Stimulated activated CD8-positive, alpha-beta memory T cell treated with anti-CD3 and anti-CD28 coated beads, Interleukin-15, amount 100 ng/mL, for 4 hours (primary cell): ENCODE data around the gene FGD3.
A peak's percentile ranks its signal among the peaks of the same experiment; 100 is the strongest.

Experiments used
- DNase-seq, 2 donors: peaks; one replicate each; pipeline ENCODE4 v3.0.0-alpha.2; 2020; ENCODE audit warnings: low read depth in 2 of 2

Gene FGD3

DNA sequence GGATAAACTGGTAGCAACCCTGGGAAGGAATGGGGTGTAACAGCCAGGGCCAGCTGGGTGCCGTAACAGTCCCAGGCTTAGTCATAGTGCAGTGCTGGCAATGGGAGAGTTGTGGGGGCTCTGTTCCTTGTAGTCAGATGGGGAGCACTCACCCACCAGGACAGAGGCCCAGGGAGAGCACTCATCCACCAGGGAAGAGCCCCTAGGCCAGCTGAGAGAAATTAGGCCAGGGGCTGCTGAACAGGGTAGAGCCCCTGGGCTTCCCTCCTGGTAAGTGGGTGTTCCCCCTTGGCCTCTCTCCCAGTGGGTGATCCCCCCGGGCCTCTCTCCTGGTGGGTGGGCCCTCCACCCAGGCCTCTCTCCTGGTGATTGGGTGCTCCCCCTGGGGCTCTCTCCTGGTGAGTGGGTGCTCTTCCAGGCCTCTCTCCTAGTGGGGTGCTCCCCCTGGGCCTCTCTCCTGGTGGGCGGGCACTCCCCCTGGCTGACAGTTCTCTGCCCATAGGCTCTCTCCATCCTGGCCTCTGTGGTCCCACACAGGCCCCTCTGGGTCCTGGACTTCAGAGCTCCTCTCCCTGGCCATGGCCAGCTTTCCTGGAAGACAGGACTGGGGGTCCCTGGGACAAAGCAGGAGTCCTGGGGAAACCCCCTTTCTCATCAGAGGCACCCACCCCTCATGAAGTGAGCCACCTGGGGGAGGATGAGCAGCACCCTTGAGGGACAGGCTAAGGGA is 13.4 kb downstream of the FGD3 start:
- DNase-seq: no peak

DNA sequence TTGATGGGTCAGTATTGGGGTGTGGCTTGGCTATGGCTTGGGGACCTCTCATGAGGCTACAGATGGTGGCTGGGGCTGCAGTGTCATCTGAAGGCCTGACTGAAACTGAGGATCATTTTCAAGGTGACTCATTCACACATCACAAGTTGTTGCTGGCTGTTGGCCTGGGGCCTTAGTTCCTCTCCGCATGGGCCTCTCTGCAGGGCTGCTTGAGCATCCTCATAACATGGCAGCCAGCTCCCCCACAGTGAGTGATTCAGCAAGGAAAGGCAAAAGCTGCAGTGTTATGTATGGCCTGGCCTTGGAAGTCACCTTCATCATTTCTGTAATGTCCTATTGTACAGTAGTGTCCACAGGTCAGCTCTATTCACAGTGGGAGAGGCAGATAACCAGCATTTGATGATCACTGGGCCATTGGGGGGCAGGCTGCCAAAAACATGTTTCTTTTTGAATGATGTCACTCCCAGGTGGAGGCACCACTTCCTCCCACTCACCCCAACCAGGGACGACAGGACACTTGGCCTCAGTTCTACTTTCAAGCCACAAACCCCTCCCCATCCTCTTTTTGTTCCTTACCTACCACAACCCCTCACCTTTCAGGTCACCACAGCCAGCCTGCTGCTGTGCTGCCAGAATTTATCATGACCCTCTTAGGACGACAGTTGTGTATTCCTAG is 14.4 kb downstream of the FGD3 start:
- DNase-seq: no peak

DNA sequence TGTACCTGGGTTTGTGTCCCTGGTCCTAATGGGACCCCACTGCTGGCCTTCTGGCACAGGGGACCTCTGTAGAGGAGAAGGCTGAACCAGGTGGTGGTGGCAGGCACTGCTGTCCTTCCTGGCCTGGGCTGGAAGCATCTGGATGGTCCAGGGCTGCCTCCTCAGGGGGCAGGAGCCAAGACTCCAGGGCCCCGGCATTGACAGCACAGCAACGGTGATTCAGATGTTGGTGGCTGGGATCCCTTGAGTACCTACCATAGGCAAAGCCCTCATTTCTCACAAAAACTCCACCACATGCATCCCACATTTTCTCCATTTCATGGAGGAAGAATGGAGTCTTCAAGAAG is 15.0 kb downstream of the FGD3 start:
- no peak for DNase-seq

DNA sequence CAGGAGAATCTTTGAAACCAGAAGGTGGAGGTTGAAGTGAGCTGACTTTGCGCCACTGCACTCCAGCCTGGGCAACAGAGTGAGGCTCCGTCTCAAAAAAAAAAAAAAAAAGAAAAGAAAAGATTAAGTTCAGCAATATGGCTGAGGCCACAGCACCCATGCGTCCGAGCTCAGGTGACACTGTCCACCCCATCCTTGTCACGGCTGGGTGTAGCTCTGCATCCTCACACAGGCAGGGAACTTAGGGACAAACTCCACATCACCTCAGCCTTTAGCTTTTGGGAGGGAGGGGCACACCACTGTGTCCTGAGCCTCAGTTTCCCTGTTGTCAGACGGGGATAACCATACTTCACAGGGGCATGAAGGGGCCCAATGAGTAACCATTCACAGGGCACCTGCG is 15.5 kb downstream of the FGD3 start:
- DNase-seq: no peak

DNA sequence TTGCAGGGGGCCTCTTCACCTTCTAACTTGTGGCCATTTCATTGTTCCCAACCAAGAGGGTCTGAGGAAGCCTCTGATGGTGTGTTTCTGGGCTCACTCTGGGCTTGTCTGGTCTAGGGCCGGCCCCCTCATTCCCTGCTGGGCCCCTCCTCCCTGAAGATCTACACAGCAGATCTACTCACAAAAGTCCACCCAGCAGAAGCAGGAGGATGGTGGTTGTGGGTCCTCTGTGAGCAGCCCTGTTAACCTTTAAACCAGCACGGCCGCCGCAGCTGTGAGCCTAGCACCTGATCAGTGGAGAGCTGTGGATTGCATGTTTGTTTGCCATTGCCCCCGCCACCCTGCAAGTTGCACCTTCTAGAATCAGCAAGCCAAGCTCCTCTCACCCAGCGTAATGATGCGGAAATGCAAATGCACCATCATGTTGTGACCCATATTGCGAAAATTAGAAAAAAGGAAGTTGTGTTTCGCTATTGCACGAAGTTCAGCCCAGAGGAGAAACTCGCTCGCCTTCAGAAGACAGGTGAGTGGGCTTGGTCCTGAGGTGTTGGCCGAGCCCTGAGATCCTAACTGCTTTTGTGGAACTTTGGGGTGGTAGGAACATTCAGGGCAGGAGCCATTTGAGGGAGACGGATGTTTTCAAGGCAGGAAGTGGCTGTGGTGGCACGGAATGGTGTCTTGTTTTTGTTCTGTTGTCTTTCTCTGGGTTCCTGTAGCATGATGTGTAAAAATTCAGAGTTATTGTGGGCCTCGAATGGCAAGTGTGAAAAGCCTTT is 16.7 kb downstream of the FGD3 start:
- peak; percentile 46 to 48 for DNase-seq

DNA sequence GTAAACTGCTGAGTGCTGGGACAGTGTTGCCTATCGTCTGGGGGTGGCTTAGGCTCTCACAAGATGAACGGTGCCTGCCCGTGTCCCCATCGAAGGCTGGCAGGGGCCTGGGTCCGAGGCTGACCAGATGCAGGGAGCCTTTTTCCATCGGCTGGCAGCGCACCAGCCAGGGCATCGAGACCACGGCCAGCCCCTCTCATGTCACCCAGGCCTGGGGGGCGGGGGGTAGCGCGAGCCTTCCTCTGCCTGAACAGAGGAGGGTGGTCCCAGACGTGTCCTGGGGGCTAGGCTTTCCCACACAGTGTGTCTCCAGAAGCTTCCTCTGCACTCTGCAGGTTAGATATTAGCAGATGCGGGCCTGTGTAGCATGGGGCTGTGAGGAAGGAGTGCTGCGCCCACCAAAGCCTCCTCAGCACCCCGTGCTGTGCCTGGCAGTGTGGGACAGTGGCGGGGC is 17.3 kb downstream of the FGD3 start:
- DNase-seq: no peak

DNA sequence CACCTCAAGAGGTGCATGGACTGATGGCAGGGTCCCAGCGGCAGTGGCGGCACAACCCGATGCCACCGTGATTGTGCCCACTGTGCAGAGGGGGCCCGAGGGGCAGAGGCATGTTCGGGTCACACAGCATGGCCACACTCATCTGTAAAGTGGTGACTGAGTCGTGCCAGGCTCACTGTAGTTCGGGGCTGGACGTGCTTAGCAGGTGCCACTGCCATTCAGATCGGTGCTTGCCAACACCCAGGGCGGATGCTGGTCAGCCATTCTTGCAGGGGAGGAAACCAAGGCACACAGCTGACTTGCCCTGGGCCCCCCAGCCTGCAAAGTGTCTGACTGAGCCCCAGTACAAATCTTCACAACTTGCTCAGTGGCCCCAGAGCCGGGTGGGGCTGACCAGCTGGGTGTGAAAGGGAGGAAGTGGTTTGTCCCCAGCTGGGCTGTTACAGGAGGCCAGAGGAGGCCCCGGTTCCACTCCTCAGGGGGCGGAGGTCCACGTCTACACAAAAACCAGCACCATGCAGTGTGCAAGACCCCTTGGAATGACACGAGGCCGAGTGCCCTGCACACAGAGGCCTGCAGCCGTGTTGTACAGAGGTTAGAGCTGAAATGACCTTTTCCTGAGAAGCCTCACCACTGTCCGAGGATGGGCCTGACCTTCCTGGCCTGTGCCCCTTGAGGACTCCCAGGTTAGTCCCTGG is 17.9 kb downstream of the FGD3 start:
- DNase-seq: peak in 1 of 2 donors; percentile 17

DNA sequence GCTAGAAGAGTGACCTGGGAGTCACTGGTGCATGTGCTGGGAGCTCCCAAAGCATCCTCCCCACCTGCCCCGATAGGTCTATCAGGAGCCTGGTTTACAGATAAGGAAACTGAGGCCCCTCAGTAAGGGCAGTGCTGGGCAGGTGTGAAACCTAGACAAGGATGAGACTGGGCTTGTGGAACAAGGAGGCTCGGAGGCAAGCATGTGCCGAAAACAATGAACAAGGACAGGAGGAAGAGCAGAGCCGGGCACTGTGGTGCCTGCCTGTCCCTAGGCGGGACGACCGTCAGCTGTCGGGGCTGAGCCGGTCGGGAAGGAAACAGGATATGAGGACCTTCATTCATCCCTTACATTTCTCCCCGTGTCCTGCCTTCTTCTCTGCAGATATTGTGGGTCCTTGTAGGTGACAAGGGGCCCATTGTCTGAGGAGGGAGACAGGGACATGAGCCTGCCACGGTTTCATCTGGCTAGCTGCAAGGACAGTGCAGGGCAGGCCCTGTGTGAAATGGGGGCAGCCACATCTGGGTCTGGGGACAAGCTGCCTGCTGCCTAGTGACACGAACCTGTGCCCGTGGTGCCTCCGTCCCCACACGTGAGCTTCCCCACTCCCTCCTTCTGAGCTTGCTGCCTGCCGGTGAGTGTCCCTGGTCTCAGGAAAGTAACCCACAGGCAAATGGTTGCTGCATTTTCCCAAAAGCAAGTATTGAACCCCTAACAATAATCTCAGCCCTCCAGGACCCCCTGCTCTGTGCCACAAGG is 18.6 kb downstream of the FGD3 start:
- DNase-seq: no peak

DNA sequence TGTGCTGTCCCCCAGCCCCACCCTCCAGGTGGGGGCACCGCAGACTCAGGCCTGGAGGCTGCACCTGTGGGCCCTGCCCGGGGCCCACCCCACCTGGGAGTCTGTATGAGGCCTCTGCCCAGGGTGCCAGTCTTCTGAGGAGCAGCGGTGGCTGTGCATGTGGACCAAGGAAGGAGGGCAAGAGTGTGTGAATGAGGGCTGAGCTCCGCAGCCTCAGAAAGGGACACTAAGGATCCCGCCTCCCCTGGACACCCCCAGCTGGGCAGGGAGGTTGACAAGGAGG is 19.1 kb downstream of the FGD3 start:
- no peak for DNase-seq

DNA sequence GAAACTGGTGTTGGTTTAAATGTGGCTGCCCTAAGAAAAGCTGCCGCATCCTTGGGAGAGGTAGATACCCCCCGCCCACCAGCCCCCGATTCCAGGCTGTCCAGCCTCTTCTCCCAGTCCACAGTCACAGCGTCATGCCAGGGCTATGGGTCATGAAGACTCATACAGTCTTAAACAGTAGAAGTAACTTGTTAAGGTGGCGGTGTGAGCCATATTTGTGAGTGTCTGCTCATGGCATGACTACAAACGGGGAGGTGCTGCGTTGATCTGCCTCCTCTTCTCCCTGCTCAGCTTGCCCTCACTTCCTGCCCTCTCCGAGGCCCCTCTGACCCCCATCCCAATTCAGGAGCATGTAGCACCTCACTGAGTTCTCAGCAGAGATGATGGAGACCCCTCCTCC is 20.8 kb downstream of the FGD3 start:
- DNase-seq: no peak

DNA sequence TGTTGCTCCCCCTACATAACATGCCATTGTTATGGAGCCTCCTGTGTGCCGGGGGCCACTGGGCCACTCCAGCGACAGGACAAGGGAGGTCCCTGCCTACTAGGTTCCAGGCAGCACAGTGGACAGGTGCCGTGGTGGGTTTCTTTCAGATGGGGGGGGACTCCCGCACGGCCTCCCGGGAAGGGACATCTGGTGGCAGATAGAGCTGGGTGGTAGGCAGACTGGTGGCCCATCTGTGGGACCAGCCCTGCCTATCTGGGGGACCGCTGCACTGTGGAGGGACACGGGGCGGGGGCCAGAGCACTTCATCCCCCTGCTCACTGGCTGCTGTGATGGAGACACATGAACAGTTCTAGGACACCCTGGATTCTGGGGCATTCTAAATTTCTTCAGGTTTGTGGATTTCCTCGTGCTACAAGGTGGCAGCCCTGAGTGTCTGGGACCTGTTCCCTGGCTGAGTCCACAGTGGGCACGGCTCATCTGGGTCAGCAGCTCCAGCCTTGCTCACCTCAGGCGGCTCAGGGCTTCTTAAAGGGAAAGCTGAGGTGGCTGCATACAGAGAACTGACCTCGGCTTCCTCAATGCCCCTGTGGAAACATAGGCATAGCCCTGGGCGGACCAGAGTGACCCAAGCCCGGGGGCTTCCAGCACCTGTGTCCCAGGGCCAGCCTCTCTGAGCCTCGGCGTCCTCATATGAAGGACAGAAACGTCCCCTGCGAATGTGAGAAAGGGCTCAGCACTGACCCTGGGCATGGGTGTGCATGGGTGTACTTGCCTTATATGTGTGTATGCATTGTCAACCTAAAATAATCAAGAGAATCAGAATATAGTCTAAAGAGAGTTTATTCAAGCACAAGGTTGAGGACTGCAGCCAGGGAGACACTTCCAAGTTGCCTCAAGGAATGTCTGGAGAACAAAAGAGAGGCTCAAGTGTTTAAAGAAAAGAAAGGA is 22.5 kb downstream of the FGD3 start:
- no peak for DNase-seq

DNA sequence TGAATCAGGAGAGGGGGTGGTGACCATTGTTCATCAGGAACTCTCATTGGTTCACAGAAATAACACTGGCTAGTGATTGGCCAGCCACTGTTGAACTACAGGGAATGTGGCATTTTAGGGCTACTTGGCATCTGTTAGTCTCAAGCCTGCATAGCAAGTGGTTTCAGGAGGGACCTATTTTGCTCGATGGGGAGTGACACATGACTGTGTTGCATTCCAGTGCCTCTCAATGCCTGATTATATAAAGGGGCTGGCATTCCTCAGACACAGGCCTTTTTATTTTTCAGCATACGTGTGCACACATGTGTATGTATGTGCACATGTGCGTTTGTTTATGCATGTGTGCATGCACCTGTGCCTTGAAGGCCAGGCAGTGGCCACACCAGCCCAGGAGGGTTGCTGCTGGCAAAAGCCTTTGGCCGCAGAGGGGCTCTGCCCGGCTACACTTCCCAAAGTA is 23.2 kb downstream of the FGD3 start:
- DNase-seq: no peak

DNA sequence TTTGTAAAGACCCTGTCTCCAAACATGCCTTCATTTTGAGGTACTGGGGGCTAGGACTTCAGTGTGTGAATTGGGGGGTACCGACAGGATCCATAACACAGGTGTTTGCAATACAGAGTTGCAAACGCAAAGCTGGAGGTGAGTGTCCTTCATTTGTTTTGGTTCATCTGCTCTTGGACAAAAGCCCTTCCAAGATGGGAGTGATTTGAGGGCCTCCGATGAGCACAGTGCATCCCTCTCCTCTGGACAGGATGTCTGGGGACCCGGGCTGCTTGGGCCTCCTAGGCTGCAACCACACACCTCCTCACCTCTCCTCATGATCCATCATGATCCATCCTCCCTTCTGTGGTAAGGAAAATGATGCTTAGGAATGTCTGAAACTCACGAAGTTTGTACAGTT is 23.8 kb downstream of the FGD3 start:
- no peak for DNase-seq

DNA sequence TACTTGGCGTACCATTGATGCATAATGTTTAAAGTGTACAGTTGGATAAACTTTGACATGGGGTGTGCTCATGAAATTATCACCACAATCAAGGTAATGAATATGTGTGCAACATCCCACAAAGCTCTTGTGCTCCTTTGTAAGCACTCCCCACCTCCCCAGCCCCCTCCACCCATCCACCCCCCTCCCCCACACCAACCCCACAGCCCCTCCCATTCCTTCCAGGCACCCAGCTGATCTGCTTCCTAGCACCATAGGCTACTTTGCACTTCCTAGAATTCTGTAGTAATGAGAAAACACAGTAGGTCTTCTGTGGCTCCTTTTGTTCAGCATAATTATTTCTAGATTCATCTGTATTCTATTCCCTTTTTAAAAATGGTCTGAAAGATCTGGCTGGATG is 24.5 kb downstream of the FGD3 start:
- DNase-seq: no peak

DNA sequence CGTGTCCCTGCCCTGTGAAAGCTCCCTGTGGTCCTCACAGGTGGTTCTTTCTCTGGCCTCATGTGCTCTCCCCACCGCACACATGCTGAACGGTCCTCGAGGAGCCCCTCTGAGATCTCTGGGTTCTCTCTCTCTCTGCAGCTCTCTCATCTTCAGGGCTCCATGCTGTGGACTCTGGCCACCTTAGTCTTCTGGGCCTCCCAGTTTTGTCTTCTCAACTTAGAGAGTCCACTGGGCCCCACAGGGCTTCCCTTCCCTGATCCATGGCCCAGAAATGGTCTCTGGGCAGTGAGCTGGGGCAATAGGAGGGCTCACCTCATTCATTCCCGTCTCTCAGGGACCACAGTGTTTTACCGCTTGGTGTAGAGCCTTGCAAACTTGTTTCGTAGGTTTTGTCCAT is 26.4 kb downstream of the FGD3 start:
- no peak for DNase-seq

DNA sequence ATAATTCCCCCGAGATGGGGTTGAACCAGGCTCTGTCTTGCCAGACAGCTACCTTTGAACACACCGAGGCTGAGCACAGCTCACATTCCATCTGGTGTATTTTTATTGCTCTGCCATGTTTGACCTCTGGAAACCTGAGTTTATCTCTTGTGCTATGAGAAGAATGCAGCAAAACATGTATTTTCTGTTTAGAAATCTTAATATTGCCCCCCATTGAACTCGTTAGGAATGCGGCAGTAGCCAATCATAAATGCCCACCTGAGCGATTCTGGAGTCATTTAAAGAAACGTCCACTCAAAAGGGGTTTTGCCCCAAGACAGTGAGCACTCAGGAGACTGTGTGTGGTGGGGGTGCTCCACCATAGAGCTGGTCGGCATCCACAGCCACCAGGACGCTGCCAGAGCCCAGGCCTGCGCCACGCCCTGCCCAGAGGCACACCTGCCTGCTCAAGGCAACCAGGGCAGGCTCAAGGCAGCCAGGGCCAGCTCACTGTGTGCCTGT is 26.9 kb downstream of the FGD3 start:
- DNase-seq: no peak

DNA sequence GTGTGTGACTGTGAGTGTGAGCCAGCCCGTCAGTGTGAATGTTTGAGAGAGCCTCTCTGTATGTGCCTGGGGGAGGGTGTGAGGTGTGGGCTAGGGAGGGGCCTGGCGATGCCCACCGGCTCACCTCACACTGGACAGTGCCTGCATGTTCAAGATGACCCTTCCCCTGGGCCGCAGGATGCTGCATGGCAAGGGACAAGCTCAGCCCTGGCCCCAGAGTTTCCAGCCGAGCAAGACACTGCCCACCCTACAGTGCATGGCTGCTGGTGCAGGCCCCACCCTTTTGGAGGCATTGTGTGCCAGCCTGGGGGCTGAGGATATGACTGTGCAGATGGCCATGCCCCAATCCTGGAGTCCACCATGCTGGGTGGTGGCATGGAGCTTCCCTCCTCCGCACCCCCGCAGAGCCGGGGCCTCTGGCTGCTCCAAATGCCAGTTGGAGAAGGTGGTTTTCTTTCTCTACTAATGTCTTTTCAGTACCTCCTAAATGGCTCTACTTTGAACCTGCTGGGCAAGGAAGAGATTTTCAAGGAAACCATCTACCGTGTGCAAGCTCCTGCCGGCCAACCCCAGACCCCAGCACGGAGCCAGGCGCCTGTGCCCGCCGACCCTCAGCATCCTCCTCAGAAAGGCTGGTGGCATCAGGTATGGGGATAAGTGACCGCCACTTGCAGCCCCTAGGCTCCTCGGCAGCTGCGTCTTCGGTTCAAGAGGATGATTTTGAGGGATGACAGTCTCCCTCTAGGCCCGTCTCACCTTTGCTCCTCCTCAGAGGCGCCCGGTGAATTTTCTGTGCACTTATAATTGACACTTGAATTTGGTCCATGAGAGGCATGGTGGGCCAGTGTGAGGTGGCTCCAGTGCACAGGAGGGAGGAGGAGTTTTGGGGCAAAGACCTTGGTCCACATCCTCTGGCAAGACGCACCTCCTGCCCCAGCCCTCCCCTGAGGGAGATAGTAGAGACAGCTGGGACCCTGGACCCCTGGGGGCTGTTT is 27.7 kb downstream of the FGD3 start:
- DNase-seq: no peak

DNA sequence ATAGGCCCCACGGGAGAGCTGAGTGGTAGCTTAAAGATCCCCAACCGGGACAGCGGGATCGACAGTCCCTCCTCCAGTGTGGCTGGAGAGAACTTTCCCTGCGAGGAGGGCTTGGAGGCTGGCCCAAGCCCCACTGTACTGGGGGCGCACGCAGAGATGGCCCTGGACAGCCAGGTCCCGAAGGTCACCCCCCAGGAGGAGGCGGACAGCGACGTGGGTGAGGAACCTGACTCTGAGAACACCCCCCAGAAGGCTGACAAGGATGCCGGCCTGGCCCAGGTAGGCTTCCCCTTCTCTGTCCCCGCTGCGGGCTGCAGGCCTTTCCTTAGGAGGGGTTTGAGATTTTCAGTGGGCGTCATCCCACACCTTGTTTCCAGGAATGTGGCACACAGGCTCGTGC is 29.1 kb downstream of the FGD3 start:
- no peak for DNase-seq

DNA sequence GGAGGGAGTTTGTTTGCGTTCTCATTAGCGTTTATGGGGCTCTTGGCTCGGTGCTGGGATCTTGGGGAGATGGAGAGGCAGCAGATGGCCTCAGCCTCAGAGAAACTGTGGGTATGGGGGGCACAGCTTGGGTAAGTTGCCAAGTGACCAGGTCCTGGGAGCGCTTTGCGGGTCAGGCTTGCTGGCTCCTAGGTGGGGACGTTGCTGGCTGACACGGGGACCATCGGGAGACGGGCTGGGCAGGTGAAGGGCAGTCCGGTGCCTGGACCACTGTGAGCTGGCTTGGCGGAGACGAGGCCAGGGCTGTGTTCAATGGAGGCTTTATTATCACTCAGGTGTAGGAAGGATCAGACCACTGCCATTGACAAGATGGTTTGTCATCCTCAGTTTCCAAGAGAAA is 30.0 kb downstream of the FGD3 start:
- no peak for DNase-seq
